ENCODE measurements around the gene DEPDC1. TPM values are rescaled to one million over a fixed set of nuclear protein-coding genes. Genes with fewer than 3 reads are reported as not detected.

The DEPDC1 gene
- total RNA-seq, 1 donor, result 36.1 TPM

GRCh38 chr1:68442822-68443556, 53.9 kb downstream of the DEPDC1 start:
- peak; percentile 67 for DNase-seq (ENCODE audit: low read depth)
- peak; percentile 80 for TF ChIP-seq CTCF (IDR thresholded peaks at IDR 0.05; ENCODE audit: insufficient read depth, low read length)
- H3K4me3 ChIP-seq (ENCODE audit: low read depth, low read length), result no peak overlapping the region

- no peak for TF ChIP-seq CTCF (IDR thresholded peaks at IDR 0.05; ENCODE audit: insufficient read depth, low read length)
- no peak overlapping the region for H3K4me3 ChIP-seq (ENCODE audit: low read depth, low read length)
- DNase-seq (ENCODE audit: low read depth), result no peak
Measured at GRCh38 chr1:68442006-68442405, 54.9 kb downstream of the DEPDC1 start.

- DNase-seq (ENCODE audit: low read depth), result no peak
- no peak overlapping the region for H3K4me3 ChIP-seq (ENCODE audit: low read depth, low read length)
- no peak for TF ChIP-seq CTCF (IDR thresholded peaks at IDR 0.05; ENCODE audit: insufficient read depth, low read length)
Measured at GRCh38 chr1:68438310-68438709, 58.6 kb downstream of the DEPDC1 start.

- no peak for TF ChIP-seq CTCF (IDR thresholded peaks at IDR 0.05; ENCODE audit: insufficient read depth, low read length)
- DNase-seq (ENCODE audit: low read depth), result no peak
- no peak overlapping the region for H3K4me3 ChIP-seq (ENCODE audit: low read depth, low read length)
Measured at GRCh38 chr1:68433395-68433794, 63.5 kb downstream of the DEPDC1 start.

GRCh38 chr1:68431076-68431475, 65.8 kb downstream of the DEPDC1 start:
- TF ChIP-seq CTCF (IDR thresholded peaks at IDR 0.05; ENCODE audit: insufficient read depth, low read length), result no peak
- no peak for DNase-seq (ENCODE audit: low read depth)
- H3K4me3 ChIP-seq (ENCODE audit: low read depth, low read length), result no peak overlapping the region

GRCh38 chr1:68429233-68429808, 67.6 kb downstream of the DEPDC1 start:
- TF ChIP-seq CTCF (IDR thresholded peaks at IDR 0.05; ENCODE audit: insufficient read depth, low read length), result no peak
- no peak for DNase-seq (ENCODE audit: low read depth)
- H3K4me3 ChIP-seq (ENCODE audit: low read depth, low read length), result no peak overlapping the region
